ENCODE results near the gene LRBA. TPM values are rescaled to one million over a fixed set of nuclear protein-coding genes. Genes with fewer than 3 reads are reported as not detected.

The LRBA gene
- total RNA-seq, 1 donor from 2014 or later: 26.4 TPM

DNA sequence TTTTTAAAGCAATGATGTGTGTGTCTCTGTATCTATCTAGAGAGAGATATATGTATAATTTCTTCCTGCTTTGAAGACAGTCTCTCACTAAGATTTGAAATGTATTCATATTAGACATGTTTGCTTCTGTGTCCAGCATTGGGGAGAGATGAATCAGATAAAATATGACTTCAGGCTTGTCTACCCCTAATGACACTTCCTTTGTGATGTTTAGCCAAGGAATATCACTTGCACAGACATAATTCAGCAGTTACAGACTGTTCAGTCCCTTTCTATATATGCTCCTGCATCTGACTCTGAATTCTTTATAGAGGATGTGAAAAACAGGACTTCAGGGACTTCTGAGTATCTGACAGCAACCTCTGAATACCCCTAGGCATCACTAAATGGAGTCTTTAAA lies 778.5 kb downstream of the LRBA start:
- H3K36me3 Mint-ChIP-seq (ENCODE audit: unreplicated experiment): peaks cover 10% of the 10 kb centered on the region
- no peak overlapping the region for H3K4me3 Mint-ChIP-seq (ENCODE audit: unreplicated experiment)
- peaks cover 11% of the 10 kb centered on the region for H3K4me1 Mint-ChIP-seq (ENCODE audit: low read depth, unreplicated experiment)
- H3K9me3 Mint-ChIP-seq (ENCODE audit: unreplicated experiment): no peaks in the 10 kb centered on the region
- H3K27me3 Mint-ChIP-seq (ENCODE audit: unreplicated experiment): no peaks in the 10 kb centered on the region
- no peak overlapping the region for H3K27ac Mint-ChIP-seq (ENCODE audit: unreplicated experiment)
- TF ChIP-seq, protein P1, sequence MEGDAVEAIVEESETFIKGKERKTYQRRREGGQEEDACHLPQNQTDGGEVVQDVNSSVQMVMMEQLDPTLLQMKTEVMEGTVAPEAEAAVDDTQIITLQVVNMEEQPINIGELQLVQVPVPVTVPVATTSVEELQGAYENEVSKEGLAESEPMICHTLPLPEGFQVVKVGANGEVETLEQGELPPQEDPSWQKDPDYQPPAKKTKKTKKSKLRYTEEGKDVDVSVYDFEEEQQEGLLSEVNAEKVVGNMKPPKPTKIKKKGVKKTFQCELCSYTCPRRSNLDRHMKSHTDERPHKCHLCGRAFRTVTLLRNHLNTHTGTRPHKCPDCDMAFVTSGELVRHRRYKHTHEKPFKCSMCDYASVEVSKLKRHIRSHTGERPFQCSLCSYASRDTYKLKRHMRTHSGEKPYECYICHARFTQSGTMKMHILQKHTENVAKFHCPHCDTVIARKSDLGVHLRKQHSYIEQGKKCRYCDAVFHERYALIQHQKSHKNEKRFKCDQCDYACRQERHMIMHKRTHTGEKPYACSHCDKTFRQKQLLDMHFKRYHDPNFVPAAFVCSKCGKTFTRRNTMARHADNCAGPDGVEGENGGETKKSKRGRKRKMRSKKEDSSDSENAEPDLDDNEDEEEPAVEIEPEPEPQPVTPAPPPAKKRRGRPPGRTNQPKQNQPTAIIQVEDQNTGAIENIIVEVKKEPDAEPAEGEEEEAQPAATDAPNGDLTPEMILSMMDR (IDR thresholded peaks at IDR 0.05; ENCODE audit: partially characterized antibody, unreplicated experiment): no peak
- no peak for DNase-seq

DNA sequence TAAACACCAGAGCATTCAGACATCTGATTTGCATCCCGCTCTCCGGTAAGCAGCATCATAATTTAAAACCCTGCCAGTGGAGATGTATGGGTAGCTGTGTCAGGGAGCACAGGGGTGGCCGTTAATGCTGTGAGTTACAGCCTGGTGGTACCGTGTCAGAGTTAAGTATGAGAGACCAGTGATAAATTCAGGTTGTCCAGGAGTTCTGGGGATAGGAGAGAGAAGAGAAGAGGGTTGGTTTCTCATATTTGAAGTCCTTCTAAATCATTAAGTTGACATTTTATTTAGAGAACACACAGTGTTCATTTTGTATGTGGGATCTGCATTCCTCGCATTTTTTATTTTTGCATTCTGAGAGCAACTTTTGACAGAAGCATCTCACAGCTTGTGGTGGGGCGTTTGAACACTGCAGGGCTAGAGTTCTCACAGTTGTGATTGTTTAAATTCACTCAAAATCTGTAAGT lies 779.2 kb downstream of the LRBA start:
- no peak overlapping the region for H3K4me3 Mint-ChIP-seq (ENCODE audit: unreplicated experiment)
- no peaks in the 10 kb centered on the region for H3K27me3 Mint-ChIP-seq (ENCODE audit: unreplicated experiment)
- TF ChIP-seq, protein P1 (IDR thresholded peaks at IDR 0.05; ENCODE audit: partially characterized antibody, unreplicated experiment): no peak
- peaks cover 19% of the 10 kb centered on the region for H3K4me1 Mint-ChIP-seq (ENCODE audit: low read depth, unreplicated experiment)
- no peak overlapping the region for H3K27ac Mint-ChIP-seq (ENCODE audit: unreplicated experiment)
- no peak for DNase-seq
- no peaks in the 10 kb centered on the region for H3K9me3 Mint-ChIP-seq (ENCODE audit: unreplicated experiment)
- peaks cover 10% of the 10 kb centered on the region for H3K36me3 Mint-ChIP-seq (ENCODE audit: unreplicated experiment)

DNA sequence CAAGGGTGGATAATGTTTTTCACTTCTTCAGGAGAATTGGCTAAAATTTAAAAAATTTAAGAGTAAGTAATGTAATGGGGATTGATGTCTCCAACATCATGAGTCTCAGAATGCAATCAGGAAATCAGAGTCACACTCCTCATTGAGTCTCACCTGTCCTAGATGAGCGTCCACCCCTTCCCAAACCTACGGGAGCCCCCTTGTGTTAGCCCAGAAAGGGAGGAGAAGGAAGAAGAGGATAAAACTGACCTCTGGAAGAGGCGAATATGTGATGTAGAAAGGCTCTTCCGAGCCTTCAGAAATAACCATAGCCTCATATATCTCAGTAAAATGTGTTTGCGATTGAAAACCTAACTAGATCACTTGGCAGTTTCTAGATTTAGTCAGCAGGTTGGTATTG lies 779.8 kb downstream of the LRBA start:
- TF ChIP-seq, protein P1 (IDR thresholded peaks at IDR 0.05; ENCODE audit: partially characterized antibody, unreplicated experiment): no peak
- DNase-seq: no peak
- Mint-ChIP-seq H3K36me3 (ENCODE audit: unreplicated experiment) (peaks cover 10% of the 10 kb centered on the region), H3K27me3 (ENCODE audit: unreplicated experiment) (peaks cover 3% of the 10 kb centered on the region), H3K4me1 (ENCODE audit: low read depth, unreplicated experiment) (peaks cover 24% of the 10 kb centered on the region), H3K9me3 (ENCODE audit: unreplicated experiment) (peaks cover 4% of the 10 kb centered on the region), H3K27ac (ENCODE audit: unreplicated experiment) (no peak overlapping the region), H3K4me3 (ENCODE audit: unreplicated experiment) (no peak overlapping the region)

DNA sequence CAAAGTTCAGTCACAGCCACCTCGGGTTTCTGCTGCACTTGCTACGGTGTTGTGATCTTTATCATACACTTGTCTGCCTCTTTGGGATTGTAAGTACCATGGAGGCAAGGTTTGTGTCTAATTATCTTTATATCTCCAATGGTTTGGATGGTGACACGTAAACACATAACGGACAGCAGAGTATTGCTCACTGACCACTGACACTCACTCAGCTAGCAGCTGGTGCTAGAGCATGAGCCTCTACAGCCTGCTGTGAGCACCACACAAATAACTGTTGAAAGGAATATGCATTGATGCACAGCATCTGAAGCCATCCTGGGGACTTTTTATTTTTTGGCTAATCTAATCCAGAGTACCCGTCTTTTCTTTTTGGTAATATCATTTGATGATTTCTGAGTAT lies 780.8 kb downstream of the LRBA start:
- no peak overlapping the region for H3K27ac Mint-ChIP-seq (ENCODE audit: unreplicated experiment)
- TF ChIP-seq, protein P1 (IDR thresholded peaks at IDR 0.05; ENCODE audit: partially characterized antibody, unreplicated experiment): no peak
- no peak overlapping the region for H3K4me3 Mint-ChIP-seq (ENCODE audit: unreplicated experiment)
- peaks cover 10% of the 10 kb centered on the region for H3K36me3 Mint-ChIP-seq (ENCODE audit: unreplicated experiment)
- H3K27me3 Mint-ChIP-seq (ENCODE audit: unreplicated experiment): peaks cover 6% of the 10 kb centered on the region
- peaks cover 6% of the 10 kb centered on the region for H3K9me3 Mint-ChIP-seq (ENCODE audit: unreplicated experiment)
- peaks cover 27% of the 10 kb centered on the region for H3K4me1 Mint-ChIP-seq (ENCODE audit: low read depth, unreplicated experiment)
- DNase-seq: no peak

DNA sequence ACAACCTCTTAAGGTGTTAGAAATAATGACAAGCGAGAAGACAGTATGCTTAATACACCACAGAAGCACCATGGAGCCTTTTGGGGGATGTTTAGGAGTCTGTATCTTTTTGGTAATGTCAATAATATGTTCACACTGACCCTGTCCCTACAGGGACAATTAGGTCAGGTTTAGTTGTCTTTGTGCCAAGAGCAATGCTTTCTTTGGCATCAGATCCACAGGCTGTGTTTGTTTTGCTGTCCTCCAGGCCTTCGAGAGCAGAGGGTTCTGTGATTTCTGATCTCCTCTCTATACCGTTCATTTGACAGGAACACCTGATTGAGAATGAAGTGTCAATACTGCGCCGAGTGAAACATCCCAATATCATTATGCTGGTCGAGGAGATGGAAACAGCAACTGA lies 783.1 kb downstream of the LRBA start:
- Mint-ChIP-seq H3K27me3 (ENCODE audit: unreplicated experiment) (peaks cover 6% of the 10 kb centered on the region), H3K4me1 (ENCODE audit: low read depth, unreplicated experiment) (peaks cover 31% of the 10 kb centered on the region), H3K9me3 (ENCODE audit: unreplicated experiment) (peaks cover 6% of the 10 kb centered on the region), H3K4me3 (ENCODE audit: unreplicated experiment) (no peak overlapping the region), H3K36me3 (ENCODE audit: unreplicated experiment) (peaks cover 10% of the 10 kb centered on the region), H3K27ac (ENCODE audit: unreplicated experiment) (peak overlapping the region; percentile 1)
- TF ChIP-seq, protein P1 (IDR thresholded peaks at IDR 0.05; ENCODE audit: partially characterized antibody, unreplicated experiment): no peak
- DNase-seq: no peak

All from glutamatergic neuron (in vitro differentiated cells).